Stimulated activated CD8-positive, alpha-beta memory T cell treated with anti-CD3 and anti-CD28 coated beads, Interleukin-7, amount 100 ng/mL, for 24 hours (primary cell): ENCODE measurements around the gene TNFRSF14.
"Not testable (repeated sequence)": the region's sequence is repeated elsewhere in the genome, so short reads cannot be mapped to it uniquely, and the experiment has no call there.

Experiments used
- DNase-seq: peaks from one replicate; pipeline ENCODE4 v3.0.0-alpha.2; 2020; ENCODE audit warnings: low read depth

The TNFRSF14 gene

DNA sequence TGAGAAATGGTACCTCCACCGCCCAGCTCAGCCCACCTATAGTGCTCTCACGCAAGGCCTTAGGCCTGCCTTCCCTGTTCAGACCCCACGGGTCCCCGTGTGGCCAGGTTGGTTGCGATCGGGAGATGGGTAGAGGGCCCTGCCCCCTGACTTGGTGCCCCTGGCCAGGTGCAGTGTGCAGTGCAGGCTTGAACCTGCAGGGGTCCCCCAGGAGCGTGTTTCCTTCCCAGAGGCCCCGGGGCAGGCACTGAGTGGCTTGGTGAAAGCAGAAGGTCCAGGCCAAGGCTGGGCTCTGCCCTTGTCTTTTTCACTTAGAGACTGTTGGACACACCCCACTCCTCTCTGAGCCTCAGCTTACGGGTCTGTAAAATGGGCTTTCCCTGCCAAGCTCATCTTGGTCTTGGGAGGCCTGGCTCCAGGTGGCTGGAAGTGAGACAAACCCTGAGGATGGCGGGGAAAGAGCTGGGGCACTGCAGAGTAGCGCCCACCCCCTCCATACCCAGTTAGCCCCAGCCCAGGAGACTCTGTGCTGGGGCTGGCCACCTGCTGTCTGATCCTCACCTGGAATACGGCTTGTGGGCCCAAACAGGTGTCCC is 16.8 kb upstream of the TNFRSF14 start:
- no peak for DNase-seq

DNA sequence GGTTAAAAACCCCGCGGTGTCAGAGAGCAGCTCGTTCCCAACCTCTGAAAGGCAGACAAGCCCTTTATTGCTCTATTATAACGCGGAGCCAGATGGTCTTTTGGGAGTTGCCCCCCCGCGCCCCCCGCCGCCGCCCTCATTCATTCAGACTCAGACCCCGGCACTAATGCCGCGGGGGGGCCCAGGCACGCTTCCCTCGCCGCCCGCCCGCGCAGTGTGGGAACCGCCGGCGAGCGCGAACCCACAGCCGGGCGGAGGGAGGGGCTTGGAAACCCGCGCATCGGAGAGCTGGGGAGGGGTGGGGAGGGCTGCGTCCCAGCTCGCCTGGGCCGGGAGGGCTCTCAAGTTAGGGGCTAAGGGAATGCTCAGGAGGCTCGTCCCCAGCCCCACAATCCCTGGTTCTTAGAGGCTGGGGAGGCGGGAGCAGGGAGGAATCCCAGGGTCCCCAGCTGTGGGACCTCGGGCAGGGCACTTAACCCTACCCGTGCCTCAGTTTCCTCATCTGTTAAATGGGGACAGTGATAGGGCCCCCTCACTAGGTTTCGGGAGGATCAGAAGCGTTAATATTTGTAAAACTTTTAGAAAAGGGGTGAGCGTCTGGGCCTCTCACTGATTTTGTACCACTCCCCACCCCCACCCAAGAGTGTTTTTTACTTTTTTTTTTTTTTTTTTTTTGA is 15.2 kb upstream of the TNFRSF14 start:
- no peak for DNase-seq

DNA sequence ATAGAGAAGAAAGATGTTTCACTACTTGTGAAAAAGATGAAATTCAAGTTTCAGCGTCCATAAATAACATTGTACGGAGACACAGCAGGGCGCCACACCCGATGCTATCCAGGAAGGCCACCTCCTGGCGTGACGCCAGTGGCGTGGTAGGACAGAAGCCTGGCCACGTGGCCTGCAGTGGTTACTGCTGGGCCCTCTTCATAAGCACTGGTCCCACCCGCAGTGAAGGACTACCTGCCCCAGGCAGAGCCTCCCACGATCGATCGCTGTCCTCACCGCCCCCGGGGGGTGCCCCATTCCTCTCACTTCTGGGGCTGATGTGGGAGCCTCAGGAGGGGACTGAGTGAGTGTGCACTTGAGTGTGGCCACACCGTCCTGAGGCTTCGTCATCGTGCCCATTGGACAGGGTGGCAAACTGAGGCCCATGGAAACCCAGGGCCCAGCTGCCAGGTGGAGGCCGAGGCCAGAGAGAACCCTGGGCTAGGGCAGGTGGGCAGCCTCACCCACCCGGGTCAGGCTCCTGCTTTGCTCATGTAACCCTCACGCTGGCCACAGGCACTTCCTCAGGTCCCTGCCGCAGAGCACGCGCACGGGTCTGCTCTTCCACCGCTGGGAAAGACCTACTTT is 14.4 kb upstream of the TNFRSF14 start:
- DNase-seq = no peak

DNA sequence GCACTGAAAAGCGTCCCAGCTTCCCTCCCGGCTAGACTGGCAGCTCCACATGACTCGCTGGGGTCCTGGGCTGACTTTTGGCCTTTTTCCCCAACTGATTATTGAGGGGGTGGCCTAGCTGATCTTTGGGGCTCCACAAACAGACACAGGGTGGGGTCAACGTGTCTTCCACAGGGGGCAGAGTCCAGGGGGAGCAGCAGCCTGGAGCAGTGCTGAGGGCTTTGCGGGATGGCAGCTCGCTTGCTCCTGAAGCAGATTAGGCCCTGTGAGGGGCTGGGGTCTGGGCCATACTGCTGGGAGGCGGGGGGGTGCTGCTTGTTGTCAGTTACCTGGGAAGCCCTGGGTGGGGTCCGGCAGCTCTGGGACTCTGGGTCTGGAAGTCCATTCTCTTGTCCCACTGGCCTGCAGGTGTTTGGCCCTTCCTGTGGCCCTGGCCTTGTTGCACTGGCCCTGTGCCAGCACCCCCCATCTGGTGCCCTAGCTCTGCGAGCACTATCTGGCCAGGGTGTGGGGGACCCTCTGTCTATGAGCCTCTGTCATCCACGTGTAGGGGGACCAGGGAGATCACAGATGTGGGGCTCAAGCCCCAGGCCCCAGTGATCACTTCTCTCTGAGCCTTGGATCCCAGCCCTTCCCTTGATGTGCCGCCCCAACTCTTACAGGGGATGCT is 13.8 kb upstream of the TNFRSF14 start:
- DNase-seq = no peak

DNA sequence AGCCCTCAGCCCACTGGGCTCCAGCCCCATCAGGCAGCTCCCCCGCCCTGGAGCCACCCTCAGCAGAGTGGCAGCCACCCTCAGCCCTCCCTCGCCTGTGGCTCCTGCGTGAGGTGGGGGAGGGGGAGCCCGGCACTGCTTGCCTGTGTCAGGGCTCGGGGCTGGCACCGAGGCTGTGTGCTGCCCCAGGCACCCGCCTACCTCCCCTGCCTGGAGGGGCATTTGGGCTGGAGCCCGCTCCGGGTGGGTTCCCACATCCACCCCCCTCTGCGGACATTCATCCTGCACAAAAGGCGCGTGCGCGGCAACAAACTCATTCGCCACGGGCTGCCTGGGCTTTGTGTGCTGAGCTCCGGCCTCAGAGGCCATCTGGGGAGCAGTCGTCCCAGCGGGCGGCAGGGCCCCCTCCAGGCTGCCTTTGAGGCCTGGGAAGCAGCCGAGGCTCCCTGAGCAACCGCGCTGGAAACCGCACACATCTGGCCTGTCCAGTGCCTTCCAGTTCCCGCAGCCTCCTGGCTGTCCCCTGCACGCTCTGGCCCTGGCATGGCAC is 12.6 kb upstream of the TNFRSF14 start:
- no peak for DNase-seq

DNA sequence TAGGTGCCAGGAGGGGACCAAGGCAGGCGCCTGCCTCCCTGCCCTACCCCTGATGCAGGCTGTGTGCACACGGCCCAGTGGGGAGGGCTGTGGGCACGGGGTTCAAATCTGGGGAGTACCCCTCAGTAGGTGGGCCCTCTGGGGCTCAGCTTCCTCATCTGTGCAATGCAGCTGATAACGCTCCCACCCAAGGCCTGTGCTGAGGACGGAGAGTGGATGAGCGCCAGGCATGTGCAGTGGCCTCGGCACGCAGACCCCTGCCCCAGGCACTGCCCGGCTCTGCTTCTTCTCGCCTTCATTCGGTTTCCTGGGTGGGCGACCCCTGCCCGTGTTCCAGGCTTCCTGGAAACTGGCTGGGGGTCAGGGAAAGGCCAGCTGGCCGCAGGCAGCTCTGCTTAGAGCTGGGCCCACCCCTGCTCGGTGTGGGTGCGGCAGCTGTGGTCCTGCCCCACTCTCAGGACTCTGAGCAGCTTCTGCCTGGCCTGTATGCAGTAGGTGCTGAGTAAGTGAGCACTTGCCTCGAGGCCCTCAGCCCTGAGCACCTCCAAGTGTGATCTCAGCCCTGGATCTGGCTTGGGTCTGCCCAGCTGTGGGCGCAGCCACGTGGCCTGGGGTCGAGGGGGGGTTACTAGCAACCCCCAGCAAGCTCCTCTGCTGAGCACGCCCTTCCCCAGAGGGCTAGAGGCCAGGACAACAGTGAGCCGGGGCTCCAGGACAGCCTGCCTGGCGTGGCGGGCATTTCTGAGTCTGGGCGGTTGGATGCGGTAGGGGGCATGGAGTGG is 11.9 kb upstream of the TNFRSF14 start:
- DNase-seq = no peak

DNA sequence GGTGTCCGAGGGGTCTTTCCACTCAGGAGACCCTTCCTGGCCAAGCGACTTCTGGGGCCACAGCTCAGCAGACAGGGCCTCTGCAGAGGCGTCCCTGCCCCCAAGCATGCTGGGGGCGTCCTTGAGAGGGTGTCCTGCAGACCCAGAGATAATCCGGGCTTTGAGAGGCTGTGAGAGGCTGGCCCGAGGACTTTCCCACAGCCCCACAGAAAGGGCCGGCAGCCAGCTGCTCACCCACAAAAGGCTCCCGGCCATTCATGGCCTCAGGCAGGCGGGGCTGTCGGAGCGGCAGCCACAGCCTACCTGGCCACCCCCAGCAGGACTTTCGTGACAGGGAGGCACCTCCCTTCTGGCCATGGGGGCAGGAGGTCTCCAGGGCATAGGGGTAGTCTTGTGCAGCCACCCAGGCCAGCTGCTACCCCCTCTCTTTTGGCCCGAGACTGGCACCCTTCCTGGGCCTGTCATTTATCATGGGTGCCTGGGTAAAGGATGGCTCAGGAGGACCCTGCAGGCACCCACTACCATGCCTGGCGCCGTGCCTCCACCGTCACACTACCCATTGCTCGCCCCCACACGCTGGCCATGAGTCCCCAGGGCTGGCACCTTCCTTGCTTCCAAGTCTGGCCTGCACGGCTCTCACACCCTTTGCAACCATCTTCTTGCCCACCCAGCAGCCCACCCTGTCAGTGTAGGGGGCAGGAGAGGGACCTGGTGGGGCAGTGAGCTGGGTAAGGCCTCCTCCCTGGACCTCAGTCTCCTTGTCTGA is 11.1 kb upstream of the TNFRSF14 start:
- no peak for DNase-seq

DNA sequence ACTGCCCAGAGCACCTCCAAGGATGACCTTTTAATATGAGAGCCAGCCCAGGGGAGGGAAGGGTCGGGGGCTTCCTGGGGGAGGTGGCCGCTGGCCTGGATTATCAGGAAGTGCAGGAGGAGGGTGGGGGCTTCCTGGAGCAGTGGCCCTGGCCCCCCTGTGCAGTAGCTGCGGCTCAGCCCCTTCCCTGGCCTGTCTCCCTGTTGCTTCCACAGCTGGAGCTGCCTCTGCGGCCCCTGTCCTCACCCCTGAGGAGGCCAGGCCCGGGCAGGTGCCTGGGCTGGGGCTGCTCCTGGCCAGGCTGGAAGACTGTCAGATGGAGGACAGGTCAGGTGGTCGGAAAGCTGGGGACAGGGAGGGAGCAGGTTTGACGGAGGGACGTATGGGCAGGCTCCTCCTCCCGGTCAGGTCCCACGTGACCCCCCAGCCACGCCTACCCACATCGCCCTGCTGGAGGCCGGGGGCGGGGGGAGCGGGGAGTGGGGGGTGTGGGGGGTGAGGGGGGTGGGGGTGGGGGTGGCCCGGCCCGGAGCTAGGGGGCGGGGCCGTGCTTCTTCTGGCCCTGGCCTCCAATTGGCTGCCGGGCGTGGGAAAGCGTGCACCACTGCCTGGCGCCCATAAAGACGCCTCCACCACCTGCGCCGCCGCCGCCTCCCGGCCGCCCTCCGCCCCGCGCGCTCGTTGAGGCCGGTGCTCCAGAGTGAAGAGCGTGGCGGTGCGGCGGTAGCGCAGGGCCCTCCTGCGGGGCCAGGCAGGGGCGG is 10.2 kb upstream of the TNFRSF14 start:
- DNase-seq = peak; percentile 71

DNA sequence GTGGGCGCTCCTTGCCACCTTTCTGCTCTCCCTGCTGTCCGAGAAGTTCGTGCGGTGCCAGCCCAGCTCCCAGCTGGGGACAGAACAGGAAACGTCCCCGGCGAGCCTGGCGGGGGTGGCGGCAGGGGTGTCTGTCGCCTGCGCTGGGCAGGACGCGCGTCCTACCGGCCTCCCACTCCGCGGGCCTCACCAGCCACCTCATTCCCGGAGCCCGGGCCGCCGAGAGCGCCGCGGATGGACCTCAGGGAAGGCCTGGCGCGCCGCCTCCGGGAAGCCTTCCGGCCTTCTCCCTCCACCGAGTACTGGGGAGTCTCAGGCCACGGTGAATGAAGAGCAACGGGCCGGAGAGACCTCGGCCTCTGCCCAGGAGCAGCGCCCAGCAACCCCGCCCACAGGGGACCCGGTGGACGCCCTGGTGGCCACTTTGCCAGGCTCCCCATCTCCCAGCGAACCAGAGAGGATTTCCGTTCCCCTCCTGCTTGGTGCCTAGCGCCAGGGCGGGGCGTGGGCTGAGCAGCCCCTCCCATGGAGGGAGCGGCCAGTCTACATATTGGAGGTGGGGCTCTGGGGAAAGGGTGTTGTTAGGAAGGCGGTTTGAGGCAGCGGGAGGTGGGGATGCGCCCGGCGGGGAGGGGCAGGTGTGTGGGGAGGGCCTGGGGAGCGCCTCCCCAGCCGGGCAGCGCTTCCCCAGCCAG is 9.5 kb upstream of the TNFRSF14 start:
- no peak for DNase-seq

DNA sequence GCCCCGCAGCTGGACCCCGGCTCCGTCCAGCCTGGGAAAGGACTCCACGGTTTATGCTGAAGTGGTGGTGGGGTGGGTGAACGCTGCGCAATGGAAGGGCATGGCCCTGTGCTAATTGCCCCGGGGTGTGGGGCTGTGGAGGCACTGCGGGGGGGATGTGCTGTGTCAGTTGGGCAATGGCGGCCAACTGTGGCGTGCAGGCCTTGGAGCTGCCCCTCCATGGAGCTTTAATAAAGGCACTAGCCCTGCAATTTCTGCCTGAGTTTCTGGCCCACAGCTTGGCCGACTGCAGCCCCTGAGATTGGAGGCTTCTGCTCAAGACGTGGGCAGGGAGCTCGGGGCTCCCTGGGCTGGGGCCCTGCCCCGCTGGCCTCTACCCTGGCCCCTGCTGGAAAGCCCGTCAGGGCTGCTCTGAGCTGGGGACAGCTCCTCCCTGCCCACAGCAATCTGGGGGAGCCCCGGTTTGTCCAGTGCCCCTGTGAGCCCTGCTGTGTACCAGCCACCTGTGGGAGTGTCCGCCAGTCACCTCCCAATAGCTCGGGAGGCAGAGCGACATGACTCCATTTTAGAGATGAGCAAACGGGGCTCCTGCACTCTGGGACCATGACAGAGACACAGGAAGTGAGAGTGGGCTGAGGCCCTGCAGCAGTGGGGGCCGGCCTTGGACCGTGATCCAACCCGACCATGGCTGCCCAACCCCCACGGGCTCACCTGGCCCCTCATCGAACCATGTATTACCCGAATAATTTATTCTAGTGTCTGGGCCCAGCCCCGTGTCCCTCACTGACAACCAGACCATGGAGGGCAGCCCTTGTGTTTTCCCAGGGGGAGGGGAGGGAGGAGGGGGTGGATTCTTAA is 8.7 kb upstream of the TNFRSF14 start:
- no peak for DNase-seq

DNA sequence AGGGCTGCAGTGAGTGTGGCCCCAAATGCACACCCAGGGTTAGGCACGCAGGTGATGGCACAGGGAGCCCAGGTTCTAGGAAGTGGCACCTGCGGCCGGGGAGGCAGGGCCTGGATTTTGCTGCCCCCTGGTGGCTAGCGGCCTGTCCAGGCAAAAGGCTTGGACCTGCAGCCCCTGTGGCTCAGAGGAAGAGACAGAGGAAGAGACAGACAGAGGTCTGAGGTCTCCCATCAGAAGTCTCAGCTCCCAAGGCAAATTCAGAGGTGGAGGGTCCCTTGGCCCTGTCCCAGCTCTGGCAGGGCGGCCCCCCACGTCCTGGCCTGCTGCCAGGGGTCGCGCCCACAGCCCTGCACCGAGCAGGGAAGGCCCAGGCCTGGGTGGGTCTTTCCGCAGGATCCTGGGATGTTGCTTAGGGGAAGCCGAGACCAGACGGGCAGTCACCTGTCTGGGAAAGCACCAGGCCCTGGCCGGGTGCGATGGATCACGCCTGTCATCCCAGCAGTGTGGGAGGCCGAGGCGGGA is 8.0 kb upstream of the TNFRSF14 start:
- DNase-seq = no peak

DNA sequence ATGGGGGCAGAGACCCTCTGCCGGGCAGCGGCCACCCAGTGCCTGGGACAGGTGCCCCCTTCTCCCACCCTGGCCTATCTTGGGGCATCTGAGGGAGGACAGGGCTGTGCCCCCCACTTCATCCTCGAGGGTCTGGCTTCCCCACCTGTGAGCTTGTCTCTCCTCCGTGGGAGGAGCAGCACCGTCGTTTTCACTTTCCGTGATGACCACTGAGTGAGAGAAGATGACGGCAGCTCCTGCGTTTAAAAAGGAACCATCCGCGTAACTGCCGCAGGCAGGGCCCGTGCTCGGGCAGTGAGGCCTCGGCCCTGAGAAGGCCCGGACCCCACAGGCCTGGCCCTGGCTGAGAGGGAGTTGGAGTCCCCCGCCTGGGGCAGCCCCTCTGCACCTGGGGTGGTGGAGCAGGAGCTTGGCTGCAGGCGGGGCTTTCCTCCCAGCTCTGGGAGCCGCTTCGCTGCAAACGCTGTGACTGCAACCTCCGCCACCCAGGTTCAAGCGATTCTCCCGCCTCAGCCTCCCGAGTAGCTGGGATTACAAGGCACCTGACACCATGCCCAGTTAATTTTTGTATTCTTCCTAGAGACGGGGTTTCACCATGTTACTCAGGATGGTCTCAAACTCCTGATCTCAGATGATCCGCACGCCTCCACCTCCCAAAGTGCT is 6.7 kb upstream of the TNFRSF14 start:
- not testable (repeated sequence) for DNase-seq

DNA sequence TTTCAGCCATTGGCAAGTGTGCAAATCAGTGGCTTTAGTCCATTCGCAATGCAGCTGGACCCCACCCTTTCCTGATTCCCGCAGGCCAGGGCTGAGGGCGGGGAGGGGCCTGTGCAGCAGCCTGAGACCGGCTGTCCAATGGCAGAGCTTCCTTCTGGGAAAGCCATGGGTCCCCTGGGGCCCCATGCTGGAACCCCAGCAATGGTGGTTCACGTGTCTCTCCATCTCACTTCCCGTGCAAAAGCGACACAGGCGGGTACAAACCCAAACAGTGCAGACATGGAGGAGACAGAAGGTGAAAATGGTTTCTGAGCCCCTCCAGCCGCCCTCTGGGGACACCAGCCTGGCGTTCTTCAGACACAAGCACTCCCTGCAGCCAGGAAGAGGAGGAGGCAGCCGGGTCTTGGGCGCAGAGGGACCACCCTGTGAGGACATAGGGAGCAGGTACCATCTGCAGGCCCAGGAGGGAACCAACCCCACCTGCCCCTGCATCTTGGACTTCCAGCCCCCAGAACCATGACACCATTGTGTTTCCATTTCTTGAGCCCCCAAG is 5.8 kb upstream of the TNFRSF14 start:
- not testable (repeated sequence) for DNase-seq

DNA sequence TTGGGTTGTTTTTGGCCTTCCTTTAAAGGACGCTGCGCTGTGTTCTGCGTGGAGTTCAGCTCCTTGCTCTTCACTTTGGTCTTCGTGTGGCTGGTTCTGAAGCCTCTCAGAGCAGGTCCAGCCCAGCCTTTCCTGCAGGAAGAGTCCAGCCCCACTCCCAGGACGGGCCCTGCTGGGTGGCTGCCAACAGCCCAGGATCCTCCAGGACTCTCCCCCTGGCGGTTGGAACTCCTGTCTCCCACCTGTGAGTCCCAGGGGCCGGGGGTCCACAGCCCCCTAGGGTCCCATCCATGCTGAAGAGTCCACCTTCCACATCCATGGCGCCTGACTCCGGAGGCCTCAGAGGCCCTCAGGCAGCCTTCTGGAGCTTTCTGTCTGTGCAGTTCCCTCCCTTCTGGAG is 4.6 kb upstream of the TNFRSF14 start:
- DNase-seq = not testable (repeated sequence)

DNA sequence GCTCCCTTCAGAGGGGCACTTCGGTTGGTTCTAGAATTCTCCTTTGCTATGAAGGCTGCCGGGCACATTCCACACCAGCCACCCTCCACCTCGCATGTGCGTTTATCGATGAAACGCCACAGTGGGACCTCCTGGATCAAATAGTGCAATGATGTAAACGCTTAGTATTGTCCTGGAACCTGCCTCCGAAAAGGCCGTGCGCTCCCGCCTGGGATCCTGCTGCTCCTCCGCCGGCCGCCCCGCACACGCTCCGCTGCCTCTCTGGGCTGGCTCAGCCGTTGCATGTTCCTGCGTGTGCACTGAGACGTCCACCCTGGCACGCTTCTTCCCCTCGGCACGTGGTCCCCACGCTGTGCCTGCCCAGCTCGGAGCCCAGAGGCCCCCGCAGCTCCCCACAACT is 4.0 kb upstream of the TNFRSF14 start:
- DNase-seq = no peak

DNA sequence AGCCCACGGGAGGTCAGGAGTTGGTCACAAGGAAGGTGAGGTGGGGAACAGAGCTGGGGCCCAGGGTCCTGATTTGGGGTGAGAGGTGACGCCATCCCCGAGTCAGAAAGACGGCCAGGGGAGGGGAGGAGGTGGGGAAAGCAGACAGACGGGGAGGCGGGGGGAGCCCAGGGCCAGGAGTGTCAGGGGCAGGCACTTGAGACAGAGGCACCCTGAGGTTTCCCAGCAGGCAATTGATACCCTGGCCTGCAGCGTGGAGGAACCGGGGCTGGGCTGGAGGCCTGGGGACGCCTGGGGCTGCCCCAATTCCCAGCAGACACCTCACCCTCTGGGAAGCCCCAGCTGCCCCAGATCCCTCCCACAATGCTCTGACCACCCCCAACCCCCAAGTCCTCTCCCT is 3.1 kb upstream of the TNFRSF14 start:
- not testable (repeated sequence) for DNase-seq

DNA sequence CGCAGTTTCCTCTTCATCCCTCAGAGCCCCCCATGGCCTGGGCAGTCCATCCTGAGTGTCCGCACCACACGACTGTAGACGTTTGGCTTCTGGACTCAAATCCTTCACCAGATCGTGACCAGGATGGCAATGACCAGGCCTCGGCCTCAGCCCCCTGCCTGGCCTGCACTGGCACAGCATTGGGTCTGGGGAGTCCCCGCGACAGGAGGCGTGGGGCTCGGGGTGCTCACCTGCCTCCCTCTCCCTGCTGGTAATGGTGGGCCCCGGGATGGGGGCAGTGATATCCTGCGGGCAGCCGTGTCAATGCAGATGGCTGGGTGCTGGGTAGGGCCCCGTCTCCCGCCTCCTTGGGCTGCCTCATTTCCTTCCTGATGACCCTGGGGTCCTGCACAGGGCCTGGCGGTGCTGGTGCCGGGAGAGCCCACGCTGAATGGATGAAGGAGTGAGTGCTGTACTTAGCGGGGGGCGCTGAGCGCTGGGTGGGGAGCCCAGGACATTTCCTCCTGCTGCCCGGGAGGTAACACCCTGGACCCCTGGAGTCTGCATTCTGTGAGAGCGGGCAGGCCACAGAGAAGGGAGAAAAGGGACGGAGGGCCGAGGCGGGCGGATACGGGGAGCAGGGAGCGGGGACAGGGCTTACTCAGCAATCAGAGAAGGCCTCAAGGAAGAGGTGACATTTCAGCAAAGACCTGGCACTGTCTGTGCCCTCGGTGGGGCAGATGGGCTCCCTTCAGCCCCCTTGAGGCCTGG is 2.1 kb upstream of the TNFRSF14 start:
- DNase-seq = no peak
